Ovary (tissue), 3 donors: Measurements from ENCODE around the gene RPSA.

ENCODE experiments used
- CTCF ChIP-seq, 3 donors: fragments of 450-650 bp in 2 of 3; fragments of 200-600 bp in 1 of 3; IDR thresholded peaks; one replicate each; pipeline versions ENCODE4 v1.5.1 to v1.8.0; 2016 to 2022; ENCODE audit warnings: antibody characterized with exemption in 3 of 3, mild to moderate bottlenecking in 1 of 3
- EP300 ChIP-seq: sonication (generic); formaldehyde crosslinking; IDR thresholded peaks from one replicate; pipeline ENCODE4 v1.6.1; 2017; ENCODE audit warnings: antibody characterized with exemption
- POLR2A ChIP-seq: fragments of 450-650 bp; IDR thresholded peaks from one replicate; pipeline ENCODE4 v1.6.1; 2017; ENCODE audit warnings: antibody characterized with exemption, mild to moderate bottlenecking, moderate library complexity
- donor health status: DM: no; HTN: no; CAD: no.

GRCh38 chr3:39404943-39405686 lies 1.4 kb upstream of the RPSA start:
- TF ChIP-seq EP300 = no peak
- TF ChIP-seq CTCF (IDR thresholded peaks at IDR 0.05) = no peak
- TF ChIP-seq POLR2A = no peak
